ENCODE results near the gene RRM1. TPM values are rescaled to one million over a fixed set of nuclear protein-coding genes. Genes with fewer than 3 reads are reported as not detected.

Gene RRM1
- total RNA-seq, 4 donors from 2014 or later, result 22.3 to 90.8 (median 60.3) TPM

GRCh38 chr11:4187055-4187988 is 92.7 kb downstream of the RRM1 start:
- Histone ChIP-seq H3K4me1 (peaks cover 0 to 31% (median 0%) of the 10 kb centered on the region in 3 donors), H3K9me3 (no peaks in the 10 kb centered on the region), H3K27me3 (no peaks in the 10 kb centered on the region), H3K4me3 (peak overlapping the region; percentile 48 to 74 (median 66)), H3K36me3 (no peaks in the 10 kb centered on the region), H3K27ac (peak overlapping the region; percentile 51 to 74 (median 64))
- no peak for DNase-seq
- 0 to 6% methylated on average over 8 to 14 of the region's 83 CpGs for WGBS, 2 donors
- TF ChIP-seq POLR2A (IDR thresholded peaks at IDR 0.05) (no peak), CTCF (IDR thresholded peaks at IDR 0.05) (peak; percentile 91 to 97 (median 94))
- intact Hi-C loops (cut with DNase I), result loop anchor here (10.0 kb wide), 1 partner anchor 447 kb away; the partner anchor contains the start of gene OR51D1

Other genes with a start within 250 kb of the RRM1 start
- gene STIM1, start 239.1 kb upstream of the RRM1 start, total RNA-seq, result 100 to 1,000 TPM in 1 of 4 donors, 10 to 100 TPM in 3; 50.1 to 112 (median 63.3) TPM